Measurements from ENCODE around the gene CFAP54.
"Not testable (repeated sequence)": the region's sequence is repeated elsewhere in the genome, so short reads cannot be mapped to it uniquely, and the experiment has no call there.

Gene CFAP54

DNA sequence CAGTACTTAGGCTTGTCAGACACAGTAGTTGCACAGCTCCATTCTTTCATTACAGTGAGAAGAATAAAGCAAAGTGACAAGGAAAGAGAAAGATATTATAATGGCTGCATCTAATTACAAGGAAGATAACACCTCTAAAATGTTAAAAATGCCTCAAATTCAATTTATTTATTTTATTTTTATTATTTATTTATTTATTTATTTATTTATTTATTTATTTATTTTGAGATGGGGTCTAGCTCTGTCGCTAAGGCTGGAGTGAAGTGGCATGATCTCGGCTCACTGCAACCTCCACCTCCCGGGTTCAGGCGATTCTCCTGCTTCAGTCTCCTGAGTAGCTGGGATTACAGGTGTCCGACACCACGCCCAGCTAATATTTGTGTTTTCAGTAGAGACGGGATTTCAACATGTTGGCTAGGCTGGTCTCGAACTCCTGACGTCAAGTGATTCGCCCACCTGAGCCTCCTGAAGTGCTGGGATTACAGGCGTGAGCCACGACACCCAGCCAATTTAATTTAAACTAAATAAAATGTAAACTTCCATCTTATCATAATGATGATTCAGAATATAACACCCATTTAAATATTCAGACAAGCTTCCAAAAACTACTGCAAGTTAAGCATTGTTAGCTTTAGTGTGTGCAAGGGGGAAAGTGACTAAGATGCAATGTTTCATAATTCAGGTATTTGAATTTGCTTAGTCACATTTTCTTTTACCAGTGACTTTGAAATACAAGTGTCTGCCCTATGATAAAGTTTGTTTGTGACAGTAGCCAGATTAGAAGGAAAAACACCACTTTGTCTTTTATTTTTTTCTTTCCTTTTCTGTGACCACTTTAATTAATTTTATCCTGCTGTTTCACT, 2.4 kb upstream of the CFAP54 start:
- no peaks in the 10 kb centered on the region for H3K9me3 ChIP-seq (ENCODE audit: low read length)
- peaks cover 4% of the 10 kb centered on the region for H3K4me1 ChIP-seq (ENCODE audit: insufficient read depth, low read length)
- no peak overlapping the region for H3K4me3 ChIP-seq (ENCODE audit: low read length)
- H3K27me3 ChIP-seq (ENCODE audit: insufficient read depth, low read length) = peaks cover 4% of the 10 kb centered on the region
- H2AFZ ChIP-seq (ENCODE audit: low read depth, low read length) = no peak overlapping the region
- H3K36me3 ChIP-seq (ENCODE audit: insufficient read depth, low read length) = no peaks in the 10 kb centered on the region

DNA sequence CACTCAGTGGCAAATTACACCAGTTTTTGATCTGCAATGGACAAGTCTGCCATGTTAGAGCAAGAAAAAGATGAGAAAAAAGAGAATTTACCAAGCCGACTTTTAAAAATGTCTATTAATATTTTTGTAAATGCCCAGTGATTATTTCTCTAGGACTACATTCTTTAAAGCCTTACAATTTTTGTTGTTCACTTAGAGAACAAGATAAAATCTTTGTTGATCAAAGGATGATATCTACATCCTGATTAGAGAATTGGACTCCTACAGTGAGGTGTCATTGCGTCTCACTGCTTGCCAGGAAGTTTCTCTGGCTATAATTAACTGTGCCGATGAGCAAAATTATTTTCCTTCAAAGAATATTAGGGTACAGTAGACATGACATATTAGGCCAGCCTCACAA, 1.7 kb upstream of the CFAP54 start:
- peaks cover 4% of the 10 kb centered on the region for H3K27me3 ChIP-seq (ENCODE audit: insufficient read depth, low read length)
- no peaks in the 10 kb centered on the region for H3K36me3 ChIP-seq (ENCODE audit: insufficient read depth, low read length)
- H3K9me3 ChIP-seq (ENCODE audit: low read length) = no peaks in the 10 kb centered on the region
- no peak overlapping the region for H2AFZ ChIP-seq (ENCODE audit: low read depth, low read length)
- H3K4me3 ChIP-seq (ENCODE audit: low read length) = no peak overlapping the region
- H3K4me1 ChIP-seq (ENCODE audit: insufficient read depth, low read length) = peaks cover 4% of the 10 kb centered on the region

- H3K9me3 ChIP-seq (ENCODE audit: low read length) = no peaks in the 10 kb centered on the region
- no peaks in the 10 kb centered on the region for H3K36me3 ChIP-seq (ENCODE audit: insufficient read depth, low read length)
- H3K27me3 ChIP-seq (ENCODE audit: insufficient read depth, low read length) = no peaks in the 10 kb centered on the region
- no peak overlapping the region for H2AFZ ChIP-seq (ENCODE audit: low read depth, low read length)
- H3K4me1 ChIP-seq (ENCODE audit: insufficient read depth, low read length) = peaks cover 4% of the 10 kb centered on the region
- H3K4me3 ChIP-seq (ENCODE audit: low read length) = no peak overlapping the region
Measured at GRCh38 chr12:96493106-96493505, 3.7 kb downstream of the CFAP54 start.

GRCh38 chr12:96494154-96494553, 4.8 kb downstream of the CFAP54 start:
- H3K4me1 ChIP-seq (ENCODE audit: insufficient read depth, low read length); H3K36me3 ChIP-seq (ENCODE audit: insufficient read depth, low read length); H2AFZ ChIP-seq (ENCODE audit: low read depth, low read length); H3K9me3 ChIP-seq (ENCODE audit: low read length); H3K4me3 ChIP-seq (ENCODE audit: low read length); H3K27me3 ChIP-seq (ENCODE audit: insufficient read depth, low read length): not testable (repeated sequence)

DNA sequence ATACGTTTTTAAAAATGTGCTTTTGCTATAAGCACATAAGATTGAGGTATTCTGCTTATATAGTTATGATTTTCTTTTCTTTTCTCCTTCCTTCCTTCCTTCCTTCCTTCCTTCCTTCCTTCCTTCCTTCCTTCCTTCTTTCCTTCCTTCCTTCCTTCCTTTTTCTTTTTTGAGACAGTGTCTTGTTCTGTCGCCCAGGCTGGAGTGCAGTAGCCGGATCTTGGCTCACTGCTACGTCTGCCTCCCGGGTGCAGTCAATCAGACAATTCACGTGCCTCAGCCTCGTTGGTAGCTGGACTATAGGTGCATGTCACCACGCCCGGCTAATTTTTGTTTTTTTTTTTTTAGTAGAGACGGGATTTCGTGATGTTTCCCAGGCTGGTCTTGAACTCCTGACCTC, 5.8 kb downstream of the CFAP54 start:
- Histone ChIP-seq H2AFZ (ENCODE audit: low read depth, low read length) (no peak overlapping the region), H3K27me3 (ENCODE audit: insufficient read depth, low read length) (no peaks in the 10 kb centered on the region), H3K4me3 (ENCODE audit: low read length) (no peak overlapping the region), H3K36me3 (ENCODE audit: insufficient read depth, low read length) (no peaks in the 10 kb centered on the region), H3K9me3 (ENCODE audit: low read length) (no peaks in the 10 kb centered on the region), H3K4me1 (ENCODE audit: insufficient read depth, low read length) (no peaks in the 10 kb centered on the region)

DNA sequence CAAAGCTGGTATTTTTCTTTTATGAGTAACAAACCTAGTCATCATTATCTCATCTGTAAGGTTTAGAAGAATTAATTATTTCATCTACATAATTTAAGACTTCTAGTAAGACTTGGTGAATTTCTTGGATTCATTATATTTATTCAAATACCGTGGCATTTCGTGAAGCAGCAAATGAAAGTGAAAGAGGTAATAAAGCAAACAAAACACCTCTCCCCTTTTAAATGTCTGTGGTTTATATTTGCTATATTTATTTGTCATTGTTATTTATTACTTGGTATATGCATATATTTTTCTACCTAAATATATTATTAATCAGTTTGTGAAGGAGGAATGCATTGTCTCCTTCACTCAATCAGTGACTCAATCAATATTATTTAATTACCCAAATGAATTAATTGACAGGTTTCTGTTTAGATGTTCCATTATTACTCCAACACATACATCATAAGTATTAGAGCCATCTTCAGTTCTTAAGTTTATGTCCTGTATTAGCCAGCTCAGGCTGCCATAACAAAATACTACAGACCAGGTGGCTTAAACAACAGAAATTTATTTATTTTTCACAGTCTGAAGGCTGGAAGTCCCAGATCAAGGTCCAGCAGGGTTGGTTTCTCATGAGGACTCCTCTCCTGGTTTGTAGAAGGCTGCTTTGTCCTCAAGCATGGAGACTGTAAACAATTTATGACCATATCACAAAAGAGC, 6.6 kb downstream of the CFAP54 start:
- Histone ChIP-seq H3K4me3 (ENCODE audit: low read length) (no peak overlapping the region), H2AFZ (ENCODE audit: low read depth, low read length) (no peak overlapping the region), H3K4me1 (ENCODE audit: insufficient read depth, low read length) (no peaks in the 10 kb centered on the region), H3K9me3 (ENCODE audit: low read length) (no peaks in the 10 kb centered on the region), H3K27me3 (ENCODE audit: insufficient read depth, low read length) (no peaks in the 10 kb centered on the region), H3K36me3 (ENCODE audit: insufficient read depth, low read length) (no peaks in the 10 kb centered on the region)

GRCh38 chr12:96496944-96497343, 7.6 kb downstream of the CFAP54 start:
- no peaks in the 10 kb centered on the region for H3K27me3 ChIP-seq (ENCODE audit: insufficient read depth, low read length)
- H2AFZ ChIP-seq (ENCODE audit: low read depth, low read length) = no peak overlapping the region
- no peaks in the 10 kb centered on the region for H3K36me3 ChIP-seq (ENCODE audit: insufficient read depth, low read length)
- no peaks in the 10 kb centered on the region for H3K9me3 ChIP-seq (ENCODE audit: low read length)
- no peak overlapping the region for H3K4me3 ChIP-seq (ENCODE audit: low read length)
- H3K4me1 ChIP-seq (ENCODE audit: insufficient read depth, low read length) = no peaks in the 10 kb centered on the region

DNA sequence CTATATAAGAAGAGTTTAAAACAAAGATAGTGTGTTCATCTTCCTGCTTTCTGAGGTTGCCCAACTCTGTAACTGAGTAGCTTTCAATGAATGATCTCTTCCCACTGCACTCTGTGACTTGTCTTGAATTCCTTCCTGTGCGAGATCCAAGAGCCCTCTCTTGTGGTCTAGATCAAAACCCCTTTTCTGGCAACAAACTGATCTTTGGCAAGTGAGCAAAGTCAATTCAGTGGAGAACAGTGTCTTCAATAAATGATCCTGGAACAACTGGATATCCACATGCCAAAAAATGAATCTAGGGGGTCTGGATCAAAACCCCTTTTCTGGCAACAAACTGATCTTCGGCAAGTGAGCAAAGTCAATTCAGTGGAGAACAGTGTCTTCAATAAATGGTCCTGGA, 8.5 kb downstream of the CFAP54 start:
- no peak overlapping the region for H3K4me3 ChIP-seq (ENCODE audit: low read length)
- no peaks in the 10 kb centered on the region for H3K4me1 ChIP-seq (ENCODE audit: insufficient read depth, low read length)
- no peaks in the 10 kb centered on the region for H3K27me3 ChIP-seq (ENCODE audit: insufficient read depth, low read length)
- H3K9me3 ChIP-seq (ENCODE audit: low read length) = no peaks in the 10 kb centered on the region
- no peaks in the 10 kb centered on the region for H3K36me3 ChIP-seq (ENCODE audit: insufficient read depth, low read length)
- H2AFZ ChIP-seq (ENCODE audit: low read depth, low read length) = no peak overlapping the region

DNA sequence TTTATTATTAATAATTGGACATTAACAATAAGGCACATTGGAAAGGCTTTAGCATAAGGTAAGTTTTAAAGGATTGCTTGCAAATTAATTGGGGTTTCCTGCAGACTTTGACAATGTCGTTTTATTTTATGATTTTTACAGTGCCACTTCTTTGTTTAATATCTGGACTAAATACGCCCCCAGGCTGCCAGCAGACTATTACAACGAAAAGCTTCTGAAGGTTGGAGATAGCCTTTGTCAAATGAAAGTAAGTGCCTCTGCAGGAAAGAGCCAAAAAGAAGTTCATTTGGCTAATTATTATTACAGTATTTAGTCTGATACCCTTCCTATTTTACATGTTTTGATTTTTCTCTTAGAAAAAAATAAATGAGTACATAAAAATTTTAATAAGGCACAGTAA, 11.3 kb downstream of the CFAP54 start:
- H3K27me3 ChIP-seq (ENCODE audit: insufficient read depth, low read length) = no peaks in the 10 kb centered on the region
- no peaks in the 10 kb centered on the region for H3K4me1 ChIP-seq (ENCODE audit: insufficient read depth, low read length)
- no peaks in the 10 kb centered on the region for H3K9me3 ChIP-seq (ENCODE audit: low read length)
- H3K4me3 ChIP-seq (ENCODE audit: low read length) = no peak overlapping the region
- no peak overlapping the region for H2AFZ ChIP-seq (ENCODE audit: low read depth, low read length)
- no peaks in the 10 kb centered on the region for H3K36me3 ChIP-seq (ENCODE audit: insufficient read depth, low read length)

DNA sequence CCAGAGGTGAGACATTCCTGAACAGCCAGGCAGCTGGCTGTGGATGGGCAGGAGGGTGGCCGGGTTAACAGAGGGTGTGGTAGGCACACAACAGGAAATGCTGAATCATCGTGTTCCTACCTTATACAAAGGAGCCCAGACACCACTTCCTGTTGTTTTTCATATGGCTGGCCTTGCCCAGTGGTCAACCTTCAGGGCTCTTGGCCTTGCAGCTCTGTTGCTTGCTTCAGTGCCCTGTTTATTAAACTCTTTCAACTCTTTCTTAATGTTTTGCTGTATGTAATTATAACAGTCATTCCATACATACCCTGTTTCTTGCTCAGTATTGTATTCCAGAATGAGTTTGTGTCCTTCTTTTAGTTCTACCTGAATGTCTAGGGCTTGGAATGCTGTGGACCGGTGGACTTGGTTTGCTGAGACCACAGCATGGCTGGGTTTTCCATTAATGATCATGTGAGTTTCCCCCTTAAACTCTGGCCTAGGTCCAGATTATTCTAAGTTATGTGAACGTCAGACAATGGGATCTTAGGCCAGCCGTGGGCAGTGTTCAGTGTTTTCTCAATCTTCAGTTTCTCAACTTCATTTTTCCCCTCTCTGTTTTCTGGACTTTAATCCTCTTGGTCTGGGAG, 11.9 kb downstream of the CFAP54 start:
- no peaks in the 10 kb centered on the region for H3K27me3 ChIP-seq (ENCODE audit: insufficient read depth, low read length)
- H3K36me3 ChIP-seq (ENCODE audit: insufficient read depth, low read length) = no peaks in the 10 kb centered on the region
- H3K4me1 ChIP-seq (ENCODE audit: insufficient read depth, low read length) = no peaks in the 10 kb centered on the region
- no peak overlapping the region for H2AFZ ChIP-seq (ENCODE audit: low read depth, low read length)
- no peaks in the 10 kb centered on the region for H3K9me3 ChIP-seq (ENCODE audit: low read length)
- no peak overlapping the region for H3K4me3 ChIP-seq (ENCODE audit: low read length)

DNA sequence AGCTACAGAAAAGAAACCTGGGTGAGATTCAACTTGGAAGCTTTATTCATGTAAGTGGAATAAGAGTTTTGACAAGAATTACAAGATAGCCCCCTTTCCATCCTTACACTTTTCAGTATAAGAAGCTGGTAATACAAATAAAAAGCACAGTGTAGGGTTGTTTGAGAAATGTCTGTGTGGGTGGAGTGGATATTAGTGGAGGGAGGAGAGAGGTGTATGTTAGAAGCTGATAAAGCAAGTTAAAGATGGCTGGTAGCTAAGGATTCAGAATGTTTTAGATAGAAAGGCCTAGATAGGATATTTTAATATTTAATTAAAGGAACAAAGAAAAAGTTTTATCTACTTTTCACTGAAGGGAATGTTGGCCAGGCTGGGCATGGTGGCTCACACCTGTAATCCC, 12.5 kb downstream of the CFAP54 start:
- no peak overlapping the region for H3K4me3 ChIP-seq (ENCODE audit: low read length)
- no peaks in the 10 kb centered on the region for H3K4me1 ChIP-seq (ENCODE audit: insufficient read depth, low read length)
- H3K9me3 ChIP-seq (ENCODE audit: low read length) = no peaks in the 10 kb centered on the region
- no peaks in the 10 kb centered on the region for H3K27me3 ChIP-seq (ENCODE audit: insufficient read depth, low read length)
- H2AFZ ChIP-seq (ENCODE audit: low read depth, low read length) = no peak overlapping the region
- no peaks in the 10 kb centered on the region for H3K36me3 ChIP-seq (ENCODE audit: insufficient read depth, low read length)

GRCh38 chr12:96502477-96502876, 13.1 kb downstream of the CFAP54 start:
- no peaks in the 10 kb centered on the region for H3K9me3 ChIP-seq (ENCODE audit: low read length)
- H2AFZ ChIP-seq (ENCODE audit: low read depth, low read length) = no peak overlapping the region
- no peak overlapping the region for H3K4me3 ChIP-seq (ENCODE audit: low read length)
- H3K36me3 ChIP-seq (ENCODE audit: insufficient read depth, low read length) = no peaks in the 10 kb centered on the region
- H3K27me3 ChIP-seq (ENCODE audit: insufficient read depth, low read length) = no peaks in the 10 kb centered on the region
- no peaks in the 10 kb centered on the region for H3K4me1 ChIP-seq (ENCODE audit: insufficient read depth, low read length)

GRCh38 chr12:96502949-96503532, 13.7 kb downstream of the CFAP54 start:
- H3K36me3 ChIP-seq (ENCODE audit: insufficient read depth, low read length) = no peaks in the 10 kb centered on the region
- no peaks in the 10 kb centered on the region for H3K9me3 ChIP-seq (ENCODE audit: low read length)
- H3K27me3 ChIP-seq (ENCODE audit: insufficient read depth, low read length) = no peaks in the 10 kb centered on the region
- H2AFZ ChIP-seq (ENCODE audit: low read depth, low read length) = no peak overlapping the region
- H3K4me1 ChIP-seq (ENCODE audit: insufficient read depth, low read length) = no peaks in the 10 kb centered on the region
- no peak overlapping the region for H3K4me3 ChIP-seq (ENCODE audit: low read length)
